ENCODE data around the gene CLDN3.

The CLDN3 gene

DNA sequence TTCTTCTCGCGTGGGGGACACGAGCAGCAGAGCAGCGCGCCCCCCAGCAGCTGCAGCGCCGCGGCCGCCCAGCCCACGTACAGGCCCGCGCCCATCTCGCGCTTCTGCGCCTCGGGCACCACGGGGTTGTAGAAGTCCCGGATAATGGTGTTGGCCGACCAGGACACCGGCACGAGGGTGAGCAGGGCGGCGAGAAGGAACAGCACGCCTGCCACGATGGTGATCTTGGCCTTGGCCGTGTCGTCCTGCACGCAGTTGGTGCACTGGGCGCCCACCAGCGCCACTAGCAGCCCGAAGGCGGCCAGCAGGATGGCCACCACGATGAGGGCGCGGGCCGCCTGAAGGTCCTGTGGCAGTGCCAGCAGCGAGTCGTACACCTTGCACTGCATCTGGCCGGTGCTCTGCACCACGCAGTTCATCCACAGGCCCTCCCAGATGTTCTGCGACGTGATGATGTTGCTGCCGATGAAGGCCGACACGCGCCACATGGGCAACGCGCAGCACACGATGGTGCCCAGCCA lies 529 bp downstream of the CLDN3 start:
- no peaks in the 10 kb centered on the region for H3K4me1 ChIP-seq (ENCODE audit: control insufficient read depth, low read depth, low read length)
- H3K4me3 ChIP-seq (ENCODE audit: low read length): peak overlapping the region; percentile 67
- H3K36me3 ChIP-seq (ENCODE audit: control insufficient read depth, low read depth, low read length): no peaks in the 10 kb centered on the region
- H3K9ac ChIP-seq (ENCODE audit: low read length): peak overlapping the region; percentile 4
- no peaks in the 10 kb centered on the region for H3K27me3 ChIP-seq (ENCODE audit: control insufficient read depth, insufficient read depth, low read length)
- H3K9me3 ChIP-seq (ENCODE audit: control insufficient read depth, low read depth, low read length): no peaks in the 10 kb centered on the region
- no peak overlapping the region for H3K27ac ChIP-seq (ENCODE audit: low read length)

DNA sequence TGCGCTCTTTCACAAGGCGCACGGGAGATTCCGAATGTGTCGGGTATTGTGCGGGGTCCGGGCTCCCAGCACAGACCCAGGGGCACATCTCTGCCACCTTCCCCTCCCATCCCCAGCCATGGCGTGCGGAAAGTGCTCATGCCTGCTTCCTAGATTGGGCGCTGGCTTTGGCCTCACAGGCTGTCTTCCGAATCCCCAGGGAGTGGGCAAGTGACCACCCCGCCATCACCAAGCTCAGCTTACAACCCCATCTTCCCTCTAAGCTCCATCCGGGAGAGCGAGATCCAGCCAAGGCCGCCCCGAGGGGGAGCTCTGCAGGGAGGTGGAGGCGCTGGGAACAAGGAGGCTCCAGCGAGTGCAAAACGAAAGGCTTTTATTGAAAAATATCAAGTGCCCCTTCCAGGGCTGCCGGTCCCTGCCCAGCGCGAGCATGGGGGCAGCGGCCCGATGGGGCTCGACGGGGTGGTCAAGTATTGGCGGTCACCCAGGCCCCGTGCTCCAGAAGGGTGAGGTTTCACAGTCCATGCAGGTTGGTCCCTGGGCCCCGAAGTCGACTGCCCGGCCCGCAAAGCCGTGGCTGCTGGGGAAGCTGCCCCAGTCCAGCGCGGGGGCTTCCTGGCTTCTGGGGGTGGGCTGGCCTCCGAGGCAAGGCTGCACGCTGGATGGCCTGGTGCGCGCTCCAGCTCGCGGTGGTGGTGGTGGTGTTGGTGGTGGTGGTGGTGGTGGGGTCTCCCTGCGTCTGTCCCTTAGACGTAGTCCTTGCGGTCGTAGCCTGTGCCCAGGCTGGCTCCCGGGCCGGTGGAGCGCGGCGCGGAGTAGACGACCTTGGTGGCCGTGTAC lies 1.2 kb downstream of the CLDN3 start:
- Histone ChIP-seq H3K36me3 (ENCODE audit: control insufficient read depth, low read depth, low read length) (no peaks in the 10 kb centered on the region), H3K9ac (ENCODE audit: low read length) (no peak overlapping the region), H3K4me3 (ENCODE audit: low read length) (no peak overlapping the region), H3K27ac (ENCODE audit: low read length) (no peak overlapping the region), H3K9me3 (ENCODE audit: control insufficient read depth, low read depth, low read length) (no peaks in the 10 kb centered on the region), H3K27me3 (ENCODE audit: control insufficient read depth, insufficient read depth, low read length) (no peaks in the 10 kb centered on the region), H3K4me1 (ENCODE audit: control insufficient read depth, low read depth, low read length) (no peaks in the 10 kb centered on the region)

DNA sequence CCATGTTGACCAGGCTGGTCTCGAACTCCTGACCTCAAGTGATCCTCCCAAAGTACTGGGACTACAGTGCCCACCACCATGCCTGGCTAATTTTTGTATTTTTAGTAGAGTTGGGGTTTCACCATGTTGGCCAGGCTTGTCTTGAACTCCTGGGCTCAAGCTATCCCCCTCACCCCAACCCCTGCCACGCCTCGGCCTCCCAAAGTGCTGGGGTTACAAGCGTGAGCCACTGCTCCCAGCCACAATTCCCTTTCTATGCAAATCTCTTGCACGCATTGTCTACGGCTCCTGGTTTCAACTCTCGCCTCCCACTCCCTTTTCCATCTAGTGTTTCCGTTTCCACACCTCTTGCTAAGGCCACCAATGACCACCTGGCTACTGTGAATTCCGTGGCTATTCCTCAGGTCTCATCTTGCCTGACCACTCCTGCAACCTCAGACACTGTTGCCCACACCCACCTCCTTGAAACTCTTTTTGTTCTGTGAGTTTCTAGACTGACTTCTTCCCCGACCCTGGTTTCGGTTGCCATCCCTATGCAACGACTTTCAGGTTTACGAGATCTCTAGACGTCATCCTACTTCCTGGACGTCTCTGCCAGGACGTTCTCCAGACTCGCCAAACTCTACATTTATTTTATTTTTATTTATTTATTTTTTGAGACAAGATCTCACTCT lies 3.4 kb downstream of the CLDN3 start:
- Histone ChIP-seq H3K4me1 (ENCODE audit: control insufficient read depth, low read depth, low read length) (peaks cover 6% of the 10 kb centered on the region), H3K27ac (ENCODE audit: low read length) (no peak overlapping the region), H3K36me3 (ENCODE audit: control insufficient read depth, low read depth, low read length) (no peaks in the 10 kb centered on the region), H3K9ac (ENCODE audit: low read length) (no peak overlapping the region), H3K9me3 (ENCODE audit: control insufficient read depth, low read depth, low read length) (no peaks in the 10 kb centered on the region), H3K27me3 (ENCODE audit: control insufficient read depth, insufficient read depth, low read length) (no peaks in the 10 kb centered on the region), H3K4me3 (ENCODE audit: low read length) (no peak overlapping the region)

DNA sequence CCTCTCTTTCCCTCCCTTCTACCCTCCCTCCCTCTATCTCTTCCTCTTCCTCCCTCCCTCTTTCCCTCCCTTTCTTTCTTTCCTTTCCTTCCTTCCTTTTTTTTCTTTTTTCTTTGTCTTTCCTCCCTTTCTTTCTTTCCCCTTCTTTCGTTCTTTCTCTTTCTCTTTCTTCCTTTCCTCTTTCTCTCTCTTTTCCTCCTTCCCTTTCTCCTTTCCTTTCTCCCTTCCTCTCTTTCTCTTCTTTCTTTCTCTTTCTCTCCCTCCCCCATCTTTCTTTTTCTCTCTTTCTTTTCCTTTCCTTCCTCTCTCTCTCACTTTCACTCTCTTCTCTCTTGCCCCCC lies 7.4 kb downstream of the CLDN3 start:
- Histone ChIP-seq H3K9me3 (ENCODE audit: control insufficient read depth, low read depth, low read length) (no peaks in the 10 kb centered on the region), H3K4me1 (ENCODE audit: control insufficient read depth, low read depth, low read length) (peaks cover 7% of the 10 kb centered on the region), H3K36me3 (ENCODE audit: control insufficient read depth, low read depth, low read length) (no peaks in the 10 kb centered on the region), H3K4me3 (ENCODE audit: low read length) (no peak overlapping the region), H3K9ac (ENCODE audit: low read length) (no peak overlapping the region), H3K27ac (ENCODE audit: low read length) (no peak overlapping the region), H3K27me3 (ENCODE audit: control insufficient read depth, insufficient read depth, low read length) (no peaks in the 10 kb centered on the region)

DNA sequence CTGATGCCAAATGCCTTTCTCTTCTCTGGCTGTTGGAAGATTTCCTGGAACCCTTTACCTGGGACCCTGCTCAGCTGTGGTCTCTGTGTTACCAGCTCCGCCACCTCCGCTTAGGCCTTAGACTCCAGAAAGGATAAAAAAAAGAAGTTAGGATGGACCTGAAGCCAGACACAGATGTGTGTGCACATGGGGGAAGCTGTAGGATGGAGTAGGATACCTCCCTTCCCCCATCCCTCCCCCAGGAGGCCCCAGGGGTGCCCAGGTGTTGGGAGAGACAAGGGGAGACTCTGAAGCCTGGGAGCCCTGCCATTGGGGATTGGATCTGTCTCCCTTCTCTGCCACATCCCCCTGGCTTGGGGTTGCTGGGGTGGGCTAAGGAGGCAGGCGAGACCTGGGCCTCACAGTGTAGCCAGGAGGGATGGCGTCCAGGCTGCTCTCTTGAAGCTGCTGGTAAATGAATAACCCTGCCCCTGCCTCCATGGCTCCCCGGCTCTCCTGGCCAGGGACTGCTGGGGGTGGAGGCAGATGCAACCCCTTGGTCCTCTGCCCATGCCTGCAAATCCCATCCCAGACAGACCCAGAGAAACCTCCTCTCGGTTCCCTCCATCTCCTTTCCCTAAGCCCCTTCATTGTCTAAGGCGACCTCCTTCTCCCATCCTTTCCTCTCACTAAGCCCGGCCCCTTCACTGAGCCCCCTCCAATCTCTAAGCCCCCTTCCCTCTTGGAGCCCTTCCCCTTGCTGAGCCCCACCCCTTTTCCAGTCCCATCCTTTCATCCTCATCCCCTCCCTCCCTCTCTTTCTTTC lies 8.0 kb downstream of the CLDN3 start:
- Histone ChIP-seq H3K27me3 (ENCODE audit: control insufficient read depth, insufficient read depth, low read length) (no peaks in the 10 kb centered on the region), H3K4me1 (ENCODE audit: control insufficient read depth, low read depth, low read length) (peaks cover 7% of the 10 kb centered on the region), H3K27ac (ENCODE audit: low read length) (no peak overlapping the region), H3K4me3 (ENCODE audit: low read length) (no peak overlapping the region), H3K9me3 (ENCODE audit: control insufficient read depth, low read depth, low read length) (no peaks in the 10 kb centered on the region), H3K36me3 (ENCODE audit: control insufficient read depth, low read depth, low read length) (no peaks in the 10 kb centered on the region), H3K9ac (ENCODE audit: low read length) (no peak overlapping the region)

- Histone ChIP-seq H3K36me3 (ENCODE audit: control insufficient read depth, low read depth, low read length) (no peaks in the 10 kb centered on the region), H3K27me3 (ENCODE audit: control insufficient read depth, insufficient read depth, low read length) (no peaks in the 10 kb centered on the region), H3K4me1 (ENCODE audit: control insufficient read depth, low read depth, low read length) (peaks cover 7% of the 10 kb centered on the region), H3K9ac (ENCODE audit: low read length) (no peak overlapping the region), H3K9me3 (ENCODE audit: control insufficient read depth, low read depth, low read length) (no peaks in the 10 kb centered on the region), H3K4me3 (ENCODE audit: low read length) (no peak overlapping the region), H3K27ac (ENCODE audit: low read length) (no peak overlapping the region)
Measured at GRCh38 chr7:73758581-73759138, 11.4 kb downstream of the CLDN3 start.

- Histone ChIP-seq H3K4me3 (ENCODE audit: low read length) (no peak overlapping the region), H3K4me1 (ENCODE audit: control insufficient read depth, low read depth, low read length) (no peaks in the 10 kb centered on the region), H3K9ac (ENCODE audit: low read length) (no peak overlapping the region)
Measured at GRCh38 chr7:73749931-73750776, 19.9 kb downstream of the CLDN3 start.

GRCh38 chr7:73746378-73746777 lies 23.7 kb downstream of the CLDN3 start:
- Histone ChIP-seq H3K9ac (ENCODE audit: low read length) (no peak overlapping the region), H3K4me1 (ENCODE audit: control insufficient read depth, low read depth, low read length) (peaks cover 25% of the 10 kb centered on the region), H3K4me3 (ENCODE audit: low read length) (no peak overlapping the region), H3K27ac (ENCODE audit: low read length) (no peak overlapping the region), H3K36me3 (ENCODE audit: control insufficient read depth, low read depth, low read length) (no peaks in the 10 kb centered on the region), H3K9me3 (ENCODE audit: control insufficient read depth, low read depth, low read length) (no peaks in the 10 kb centered on the region), H3K27me3 (ENCODE audit: control insufficient read depth, insufficient read depth, low read length) (no peaks in the 10 kb centered on the region)

More at GRCh38 chr7:73749931-73750776, 19.9 kb downstream of the CLDN3 start:
- no peaks in the 10 kb centered on the region for H3K9me3 ChIP-seq (ENCODE audit: control insufficient read depth, low read depth, low read length)
- H3K27me3 ChIP-seq (ENCODE audit: control insufficient read depth, insufficient read depth, low read length): no peaks in the 10 kb centered on the region
- no peaks in the 10 kb centered on the region for H3K36me3 ChIP-seq (ENCODE audit: control insufficient read depth, low read depth, low read length)
- H3K27ac ChIP-seq (ENCODE audit: low read length): no peak overlapping the region

DNA sequence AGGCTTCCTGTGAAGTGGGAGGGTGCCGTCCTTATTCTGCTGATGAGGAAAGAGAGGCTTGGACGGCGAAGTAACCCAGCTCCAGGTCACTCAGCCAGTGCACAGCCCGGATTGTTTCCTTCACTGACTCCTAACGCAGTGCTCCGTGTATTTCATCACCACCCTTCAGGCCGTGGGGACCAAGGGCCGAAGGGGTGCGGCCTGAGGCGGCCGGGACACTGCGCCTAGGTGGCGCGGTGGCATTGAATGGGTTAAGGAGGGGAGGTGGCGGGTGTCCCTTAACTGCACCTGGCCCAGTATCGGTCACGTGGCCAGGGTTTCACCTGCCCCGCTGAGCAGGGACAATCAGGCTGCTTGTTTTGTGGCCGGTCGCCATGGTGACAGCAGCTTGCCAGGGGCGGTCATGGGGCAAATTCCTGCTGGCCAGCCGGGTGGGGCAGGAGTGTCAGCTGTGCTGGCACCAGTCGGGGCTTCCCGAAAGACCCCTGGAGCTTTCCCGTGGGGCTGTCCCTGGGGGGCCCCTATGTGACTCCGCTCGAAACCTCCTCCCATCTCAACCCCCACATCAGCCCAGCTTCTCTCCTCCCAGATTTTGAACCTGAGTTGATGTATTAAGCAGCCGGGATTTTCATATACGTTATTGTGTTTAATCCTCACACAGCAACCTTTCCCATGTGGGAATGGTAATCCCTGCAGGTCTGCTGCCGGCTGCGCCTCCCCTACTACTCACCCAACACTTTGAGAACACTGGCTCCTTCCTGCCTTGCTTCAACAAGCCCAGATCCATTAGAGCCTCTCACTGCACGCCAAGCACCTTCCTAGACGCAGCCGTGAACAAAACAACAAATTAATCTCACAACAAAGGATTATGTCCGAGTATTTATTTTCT lies 27.1 kb downstream of the CLDN3 start:
- H3K9me3 ChIP-seq (ENCODE audit: control insufficient read depth, low read depth, low read length): no peaks in the 10 kb centered on the region
- peak overlapping the region; percentile 94 for H3K27ac ChIP-seq (ENCODE audit: low read length)
- no peaks in the 10 kb centered on the region for H3K36me3 ChIP-seq (ENCODE audit: control insufficient read depth, low read depth, low read length)
- peaks cover 32% of the 10 kb centered on the region for H3K4me1 ChIP-seq (ENCODE audit: control insufficient read depth, low read depth, low read length)
- H3K4me3 ChIP-seq (ENCODE audit: low read length): peak overlapping the region; percentile 39
- H3K9ac ChIP-seq (ENCODE audit: low read length): peak overlapping the region; percentile 79
- H3K27me3 ChIP-seq (ENCODE audit: control insufficient read depth, insufficient read depth, low read length): peaks cover 3% of the 10 kb centered on the region

DNA sequence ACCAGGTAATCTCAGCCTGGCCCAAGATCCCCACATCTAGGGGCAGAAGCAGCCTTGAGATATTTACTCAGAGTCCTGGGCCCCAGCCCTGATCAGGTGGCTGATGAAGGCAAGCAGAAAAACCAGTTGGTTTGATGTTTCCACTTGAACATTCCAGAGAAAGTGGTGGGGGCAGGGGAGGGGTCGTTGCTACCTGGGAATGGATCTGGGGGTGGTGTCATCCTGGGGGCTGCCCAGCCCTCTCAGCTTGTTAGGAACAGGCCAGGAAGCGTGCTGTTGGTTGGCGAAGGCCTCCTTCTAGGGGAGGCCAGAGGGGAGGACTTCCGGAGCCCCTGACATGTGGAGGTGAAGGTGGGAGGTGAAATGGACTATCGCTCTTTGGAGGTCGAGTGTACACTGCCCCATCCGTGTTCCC lies 27.7 kb downstream of the CLDN3 start:
- H3K4me1 ChIP-seq (ENCODE audit: control insufficient read depth, low read depth, low read length): peaks cover 32% of the 10 kb centered on the region
- H3K4me3 ChIP-seq (ENCODE audit: low read length): peak overlapping the region; percentile 39
- H3K9ac ChIP-seq (ENCODE audit: low read length): peak overlapping the region; percentile 79
- no peaks in the 10 kb centered on the region for H3K9me3 ChIP-seq (ENCODE audit: control insufficient read depth, low read depth, low read length)
- H3K36me3 ChIP-seq (ENCODE audit: control insufficient read depth, low read depth, low read length): peaks cover 2% of the 10 kb centered on the region
- H3K27me3 ChIP-seq (ENCODE audit: control insufficient read depth, insufficient read depth, low read length): peaks cover 3% of the 10 kb centered on the region
- H3K27ac ChIP-seq (ENCODE audit: low read length): peak overlapping the region; percentile 85

Measured in iPS-18a (cell line).